HG03066 (cell line): Measurements from ENCODE around the gene DGKA.
"Not testable (repeated sequence)": the region's sequence is repeated elsewhere in the genome, so short reads cannot be mapped to it uniquely, and the experiment has no call there.

Experiments
- ATAC-seq: cut with Tn5 transposase; IDR thresholded peaks from one replicate; pipeline ENCODE4 v1.9.1; 2021; ENCODE audit warnings: low read depth; ENCODE audit not compliant: unreplicated experiment

DGKA gene

DNA sequence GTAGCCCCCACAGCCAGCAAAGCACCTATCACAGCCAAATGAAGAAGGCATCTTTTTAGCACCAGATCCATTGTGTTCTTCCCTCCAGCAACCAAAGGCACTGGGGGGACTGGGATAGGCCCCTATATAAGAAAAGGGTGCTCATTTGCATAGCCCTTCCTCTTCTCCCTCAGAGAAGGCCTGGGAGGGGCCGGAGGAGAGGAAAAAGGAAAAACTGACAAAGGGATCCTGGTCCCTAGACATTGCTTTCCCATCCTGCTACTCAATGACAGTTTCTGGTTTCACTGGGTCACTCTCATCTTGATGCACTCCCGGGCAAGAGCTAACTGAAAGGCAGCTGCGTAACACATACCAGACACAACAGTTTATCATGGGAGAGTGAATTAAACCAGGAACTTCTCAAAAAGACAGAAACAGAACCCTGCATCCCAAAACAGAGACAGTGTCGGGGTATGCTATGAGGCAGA is 35.0 kb downstream of the DGKA start, which contains the start of gene PMEL:
PMEL (minus strand) TSS at position 102 of the 467 bp plus-strand sequence; CDS start at position 71, 31 bp downstream.
- ATAC-seq = no peak

DNA sequence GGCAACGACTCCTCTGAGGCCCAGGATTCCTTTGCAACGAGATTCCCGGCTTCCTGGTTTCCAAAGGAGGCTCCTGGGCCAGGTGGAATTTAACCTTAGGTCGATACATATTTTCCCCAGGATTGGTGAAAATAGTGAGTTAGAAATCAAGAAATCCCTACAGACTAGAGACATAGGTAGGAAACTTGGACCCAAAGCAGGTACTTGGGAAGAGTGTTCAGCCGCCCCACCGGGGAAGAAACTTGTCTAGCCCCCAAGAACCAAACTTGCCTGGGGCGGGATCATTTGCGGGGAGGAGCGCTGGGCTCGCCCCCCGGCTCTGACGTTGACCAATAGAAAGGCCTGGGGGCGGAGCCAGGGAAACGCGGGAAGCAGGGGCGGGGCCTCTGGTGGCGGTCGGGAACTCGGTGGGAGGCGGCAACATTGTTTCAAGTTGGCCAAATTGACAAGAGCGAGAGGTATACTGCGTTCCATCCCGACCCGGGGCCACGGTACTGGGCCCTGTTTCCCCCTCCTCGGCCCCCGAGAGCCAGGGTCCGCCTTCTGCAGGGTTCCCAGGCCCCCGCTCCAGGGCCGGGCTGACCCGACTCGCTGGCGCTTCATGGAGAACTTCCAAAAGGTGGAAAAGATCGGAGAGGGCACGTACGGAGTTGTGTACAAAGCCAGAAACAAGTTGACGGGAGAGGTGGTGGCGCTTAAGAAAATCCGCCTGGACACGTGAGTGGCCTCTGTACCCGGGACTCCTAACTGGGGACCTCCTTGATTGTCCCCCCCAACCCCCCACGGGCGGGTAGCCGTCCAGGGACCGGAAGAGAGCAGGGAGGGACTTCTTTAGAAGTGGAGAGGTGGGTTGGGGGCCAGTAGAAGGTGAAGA is 35.7 kb downstream of the DGKA start, which contains the start of gene CDK2:
CDK2 (plus strand) TSS at position 423 of the 874 bp plus-strand sequence; CDS start at position 602, 179 bp downstream.
- ATAC-seq = peak; percentile 96

DNA sequence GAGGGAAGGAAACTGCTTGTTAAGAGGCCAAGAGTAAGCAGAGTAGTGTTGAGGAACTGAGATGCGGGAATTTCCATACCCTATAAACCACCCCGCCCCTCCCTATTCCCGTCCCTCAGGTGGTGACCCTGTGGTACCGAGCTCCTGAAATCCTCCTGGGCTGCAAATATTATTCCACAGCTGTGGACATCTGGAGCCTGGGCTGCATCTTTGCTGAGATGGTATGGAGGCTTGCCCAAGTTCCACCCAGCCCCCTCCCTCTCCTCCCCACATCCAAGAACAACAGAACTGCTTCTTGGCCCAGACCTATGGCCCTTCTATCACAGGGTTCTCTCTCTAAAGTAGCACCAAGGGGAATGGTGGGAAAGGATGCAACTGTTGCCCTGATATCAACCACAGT is 38.4 kb downstream of the DGKA start:
- no peak for ATAC-seq

DNA sequence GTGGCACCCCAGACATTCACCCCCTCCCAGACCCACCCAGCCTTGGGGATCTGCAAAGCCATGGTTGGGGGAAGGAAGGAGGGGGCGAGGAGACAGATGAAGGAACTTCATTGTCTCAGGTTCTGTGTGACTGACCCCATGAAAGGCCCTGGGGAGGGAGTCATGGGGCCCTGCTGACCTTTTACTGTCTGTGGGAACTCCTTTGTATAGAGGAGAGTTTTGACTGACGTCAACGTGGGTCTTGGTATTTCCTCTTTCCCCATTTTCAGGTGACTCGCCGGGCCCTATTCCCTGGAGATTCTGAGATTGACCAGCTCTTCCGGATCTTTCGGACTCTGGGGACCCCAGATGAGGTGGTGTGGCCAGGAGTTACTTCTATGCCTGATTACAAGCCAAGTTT is 39.8 kb downstream of the DGKA start:
- ATAC-seq = no peak

DNA sequence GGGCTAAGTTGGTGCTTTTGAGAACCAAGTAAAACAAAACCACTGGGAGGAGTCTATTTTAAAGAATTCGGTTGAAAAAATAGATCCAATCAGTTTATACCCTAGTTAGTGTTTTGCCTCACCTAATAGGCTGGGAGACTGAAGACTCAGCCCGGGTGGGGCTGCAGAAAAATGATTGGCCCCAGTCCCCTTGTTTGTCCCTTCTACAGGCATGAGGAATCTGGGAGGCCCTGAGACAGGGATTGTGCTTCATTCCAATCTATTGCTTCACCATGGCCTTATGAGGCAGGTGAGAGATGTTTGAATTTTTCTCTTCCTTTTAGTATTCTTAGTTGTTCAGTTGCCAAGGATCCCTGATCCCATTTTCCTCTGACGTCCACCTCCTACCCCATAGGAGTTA is 41.1 kb downstream of the DGKA start:
- no peak for ATAC-seq

DNA sequence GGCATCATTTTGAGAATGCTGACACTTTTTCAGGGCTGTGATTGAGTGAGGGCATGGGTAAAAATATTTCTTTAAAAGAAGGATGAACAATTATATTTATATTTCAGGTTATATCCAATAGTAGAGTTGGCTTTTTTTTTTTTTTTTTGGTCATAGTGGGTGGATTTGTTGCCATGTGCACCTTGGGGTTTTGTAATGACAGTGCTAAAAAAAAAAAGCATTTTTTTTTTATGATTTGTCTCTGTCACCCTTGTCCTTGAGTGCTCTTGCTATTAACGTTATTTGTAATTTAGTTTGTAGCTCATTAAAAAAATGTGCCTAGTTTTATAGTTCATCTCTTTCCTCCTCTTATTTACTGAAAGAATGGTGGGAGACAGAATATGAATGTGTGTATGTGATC is 41.5 kb downstream of the DGKA start:
- no peak for ATAC-seq

DNA sequence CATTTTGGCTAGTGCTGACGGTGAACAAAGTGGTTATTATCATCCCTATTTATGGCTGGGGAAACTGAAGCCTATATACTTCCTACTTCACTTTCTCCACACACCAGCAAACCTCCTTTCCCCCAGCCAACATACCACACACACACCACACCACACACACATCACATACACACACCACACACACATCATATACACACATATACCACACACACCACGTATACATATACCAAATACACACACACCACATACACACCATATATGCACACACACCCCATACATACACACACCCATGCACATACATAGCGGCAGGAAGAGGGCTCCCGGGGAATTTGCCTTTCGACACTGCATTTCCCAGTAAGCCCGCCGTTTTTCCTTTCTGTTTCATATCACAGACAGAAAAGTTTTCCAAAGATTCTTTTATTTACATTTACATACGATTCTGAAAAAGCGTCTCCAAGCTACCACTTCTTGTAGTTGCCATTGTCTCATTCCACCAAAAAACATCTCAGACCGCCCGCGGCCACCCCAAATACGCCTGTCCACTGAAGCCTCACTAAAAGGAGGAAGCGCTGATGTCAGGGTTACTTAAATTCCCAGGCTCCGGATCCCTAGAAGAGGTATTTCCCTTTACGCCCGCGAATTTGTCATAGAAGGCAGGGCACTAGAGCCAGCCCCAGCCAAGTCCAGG is 42.1 kb downstream of the DGKA start:
- no peak for ATAC-seq

DNA sequence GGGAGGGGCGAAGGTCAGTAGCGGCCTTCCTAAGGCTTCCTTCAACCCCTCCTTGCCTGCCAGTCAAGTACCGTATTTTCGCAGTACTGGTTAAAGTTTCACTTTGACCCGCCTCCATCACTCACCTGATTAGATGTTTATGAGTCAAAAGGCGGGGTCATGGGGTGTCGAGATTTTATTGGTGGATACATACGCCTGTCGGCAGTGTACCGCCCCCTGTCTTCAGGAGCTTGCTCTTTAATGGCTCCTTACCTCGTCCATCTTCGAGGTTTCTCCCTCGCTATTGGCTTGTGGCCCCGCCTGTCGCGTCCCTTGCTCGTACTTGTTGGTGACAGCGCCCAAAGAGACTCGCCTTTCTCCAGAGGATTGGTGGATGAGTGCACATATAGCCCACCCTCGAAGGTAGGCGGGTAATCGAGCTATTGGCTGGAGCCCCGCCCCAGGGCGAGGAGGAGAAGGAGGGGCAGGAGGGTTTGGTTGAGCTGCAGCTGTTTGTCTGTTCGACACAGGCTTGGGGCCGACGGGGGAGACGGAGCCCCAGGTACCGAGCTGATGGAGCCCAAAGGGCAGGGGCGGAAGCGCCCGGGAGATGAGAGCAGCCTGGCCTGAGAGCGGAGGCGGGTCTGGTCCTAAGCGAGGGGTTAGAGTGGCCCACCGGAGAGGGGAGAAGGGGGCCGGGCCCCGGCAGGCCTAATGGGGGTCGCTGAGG is 42.8 kb downstream of the DGKA start, which contains the start of gene RAB5B:
RAB5B (plus strand) TSS at position 480 of the 709 bp plus-strand sequence. CDS start 12,883 bp downstream, outside the sequence.
- ATAC-seq = peak; percentile 93

DNA sequence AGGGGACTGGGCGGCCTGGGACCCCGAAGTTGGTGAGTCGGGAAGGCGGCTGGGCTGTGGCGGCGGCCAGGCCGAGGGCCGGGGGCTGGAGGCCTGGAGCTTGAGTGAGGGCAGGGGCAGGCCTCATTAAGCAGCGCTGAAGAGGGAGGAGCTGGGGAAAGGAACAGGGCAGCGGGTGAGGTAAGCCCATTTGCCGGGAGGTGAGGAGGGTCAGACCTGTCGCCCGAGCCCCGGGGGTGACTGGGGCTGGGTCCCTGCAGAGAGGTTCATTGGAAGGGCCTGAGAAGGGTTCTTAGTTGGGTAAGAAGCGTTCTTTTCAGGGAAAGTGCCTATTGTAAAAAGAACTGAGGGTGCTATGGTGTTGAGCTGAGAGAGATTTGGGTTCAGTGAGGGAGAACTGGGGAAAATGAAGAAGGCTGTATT is 43.4 kb downstream of the DGKA start:
- ATAC-seq = peak; percentile 19

DNA sequence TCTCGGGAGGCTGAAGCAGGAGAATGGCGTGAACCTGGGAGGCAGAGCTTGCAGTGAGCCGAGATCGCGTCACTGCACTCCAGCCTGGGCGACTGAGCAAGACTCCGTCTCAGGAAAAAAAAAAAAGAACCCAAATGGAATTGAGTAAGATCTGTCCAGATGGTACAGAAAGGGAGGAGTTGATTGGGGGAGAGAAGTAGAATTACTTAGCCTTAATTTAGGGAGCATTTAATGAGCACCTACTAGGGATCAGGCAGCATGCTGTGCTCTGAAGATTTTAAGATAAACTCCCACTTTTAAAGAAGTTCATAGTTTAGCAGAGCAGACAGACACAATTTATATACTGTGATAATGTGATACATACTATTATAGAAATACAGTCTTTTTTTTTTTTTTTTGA is 47.4 kb downstream of the DGKA start:
- ATAC-seq = no peak

DNA sequence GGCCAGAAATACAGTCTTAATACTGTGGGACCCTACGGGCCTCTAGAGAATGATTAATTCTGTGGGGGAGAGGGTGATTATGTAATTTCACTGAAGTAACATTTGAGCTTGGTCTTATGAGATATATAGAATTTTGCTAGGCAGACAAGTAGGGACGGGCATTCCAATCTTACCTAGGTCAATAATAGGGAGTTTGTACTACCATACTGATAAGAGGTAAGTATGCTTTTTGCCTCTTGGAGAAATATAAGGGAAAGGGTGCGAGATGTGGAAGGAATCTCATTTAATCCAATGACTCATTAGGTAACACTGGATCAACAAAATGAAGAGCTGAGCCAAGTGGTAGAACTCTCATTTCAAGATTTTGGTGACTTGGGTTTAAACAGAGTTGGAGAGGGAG is 48.1 kb downstream of the DGKA start:
- ATAC-seq = no peak

DNA sequence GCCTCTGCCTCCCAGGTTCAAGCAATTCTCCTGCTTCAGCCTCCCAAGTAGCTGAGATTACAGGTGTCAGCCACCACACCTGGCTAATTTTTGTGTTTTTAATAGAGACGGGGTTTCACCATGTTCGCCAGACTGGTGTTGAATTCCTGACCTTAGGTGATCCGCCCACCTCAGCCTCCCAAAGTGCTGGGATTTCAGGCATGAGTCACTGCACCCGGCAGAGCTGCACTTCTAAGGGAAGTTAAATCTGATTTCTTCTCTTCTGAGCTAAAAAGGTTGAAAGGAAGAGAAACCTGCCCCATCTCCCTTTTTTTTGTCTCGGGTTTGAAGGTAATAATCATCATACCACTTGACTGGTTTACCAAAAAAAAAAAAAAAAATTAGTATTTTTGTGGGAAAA is 50.9 kb downstream of the DGKA start:
- not testable (repeated sequence) for ATAC-seq

DNA sequence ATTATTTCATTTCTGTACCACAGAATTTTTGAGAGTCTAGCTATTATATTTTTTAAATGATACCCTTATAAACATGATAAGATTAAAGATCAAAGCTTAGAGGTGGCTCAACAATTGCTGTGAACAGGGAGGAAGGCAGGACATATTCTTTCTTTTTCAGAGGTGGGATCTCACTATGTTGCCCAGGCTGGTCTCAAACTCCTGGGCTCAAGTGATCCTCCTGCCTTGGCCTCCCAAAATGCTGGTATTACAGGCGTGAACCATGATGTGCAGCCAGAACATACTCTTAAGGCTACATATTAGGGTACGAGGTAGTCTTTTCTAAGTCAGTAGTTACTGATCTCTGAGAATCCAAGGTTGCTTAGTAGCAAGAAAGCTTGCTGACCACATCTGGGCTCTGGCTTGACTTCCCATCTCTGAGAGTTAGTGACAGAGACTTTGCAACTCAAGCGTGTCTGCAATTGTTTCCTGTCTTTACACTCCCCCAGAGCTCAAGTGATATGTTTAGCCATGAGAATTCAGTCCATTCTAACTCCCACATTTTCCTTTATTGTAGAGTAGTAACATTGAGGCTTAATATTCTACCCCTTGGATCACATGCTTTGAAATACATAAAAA is 51.5 kb downstream of the DGKA start:
- peak; percentile 97 for ATAC-seq

DNA sequence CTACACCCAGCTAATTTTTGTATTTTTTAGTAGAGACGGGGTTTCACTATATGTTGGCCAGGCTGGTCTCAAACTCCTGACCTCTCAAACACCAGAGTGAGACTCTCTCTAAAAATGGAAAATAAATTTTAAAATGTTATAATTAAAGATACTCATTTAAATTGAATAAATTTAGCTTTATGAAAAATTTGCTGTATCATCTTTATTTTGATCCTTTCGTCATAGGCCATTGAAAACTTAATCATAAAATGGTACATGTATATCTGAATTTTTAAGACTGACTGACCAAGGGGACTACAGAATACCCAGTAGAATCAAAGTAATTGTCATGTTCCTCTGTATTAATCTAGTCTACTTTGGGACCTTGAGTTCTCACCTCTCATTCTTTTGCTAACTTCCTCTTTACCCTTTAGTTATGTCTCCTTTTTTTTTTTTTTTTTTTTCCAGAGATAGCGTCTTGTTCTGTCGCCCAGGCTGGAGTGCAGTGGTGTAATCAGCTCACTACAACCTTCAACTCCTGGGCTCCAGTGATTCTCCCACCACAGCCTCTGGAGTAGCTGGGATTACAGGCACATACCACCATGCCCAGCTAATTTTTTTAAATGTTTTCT is 52.4 kb downstream of the DGKA start:
- ATAC-seq = no peak

DNA sequence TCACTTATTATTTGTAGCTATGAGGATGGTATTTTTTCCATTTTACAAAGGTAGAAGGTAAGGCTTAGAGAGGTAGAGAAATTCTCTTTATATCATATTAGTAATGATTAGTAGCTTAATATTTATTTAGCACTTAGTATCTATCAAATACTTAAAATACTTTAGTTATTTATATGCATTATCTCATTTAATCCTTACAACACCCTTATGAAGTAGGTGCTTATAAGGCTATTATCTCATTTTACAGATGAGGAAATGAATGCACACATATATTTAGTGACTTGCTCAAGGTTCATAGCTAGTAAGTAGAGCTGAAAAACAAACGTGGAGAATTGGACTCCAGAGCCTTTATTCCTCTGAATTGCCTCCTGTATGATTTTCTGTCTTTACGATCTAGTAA is 53.9 kb downstream of the DGKA start:
- no peak for ATAC-seq

DNA sequence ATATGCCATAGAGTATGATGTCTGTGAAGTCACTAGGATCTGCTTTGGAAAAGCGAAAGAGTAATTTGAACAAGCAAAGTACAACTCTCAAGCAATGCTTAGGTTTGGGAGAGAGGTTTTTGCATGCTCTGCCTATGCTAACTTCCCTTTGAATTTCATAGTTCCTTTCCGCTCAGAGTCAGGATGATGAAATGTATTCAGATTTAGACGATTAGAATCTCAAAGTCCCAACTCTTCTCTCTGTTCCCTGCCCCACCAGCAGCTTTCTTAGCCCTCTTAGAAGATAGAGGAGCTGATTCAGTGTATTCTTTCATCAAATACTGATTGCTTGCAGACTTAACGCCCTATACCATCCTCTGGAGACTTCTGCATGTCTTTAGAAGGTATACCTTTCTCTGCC is 54.4 kb downstream of the DGKA start:
- ATAC-seq = no peak

DNA sequence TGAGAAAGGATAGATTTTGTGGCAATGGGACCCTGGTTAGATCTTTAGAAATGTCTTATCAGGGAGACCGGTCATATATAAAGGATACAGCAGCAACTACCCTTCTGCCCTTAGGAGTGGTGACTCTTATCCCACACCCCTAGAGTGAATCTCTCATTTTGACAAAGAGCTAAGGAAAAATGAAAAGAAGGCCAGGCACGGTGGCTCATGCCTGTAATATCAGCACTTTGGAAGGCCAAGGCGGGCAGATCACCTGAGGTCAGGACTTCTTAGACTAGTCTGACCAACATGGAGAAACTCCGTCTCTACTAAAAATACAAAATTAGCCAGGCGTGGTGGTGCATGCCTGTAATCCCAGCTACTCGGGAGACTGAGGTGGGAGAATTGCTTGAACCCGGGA is 55.0 kb downstream of the DGKA start:
- not testable (repeated sequence) for ATAC-seq

DNA sequence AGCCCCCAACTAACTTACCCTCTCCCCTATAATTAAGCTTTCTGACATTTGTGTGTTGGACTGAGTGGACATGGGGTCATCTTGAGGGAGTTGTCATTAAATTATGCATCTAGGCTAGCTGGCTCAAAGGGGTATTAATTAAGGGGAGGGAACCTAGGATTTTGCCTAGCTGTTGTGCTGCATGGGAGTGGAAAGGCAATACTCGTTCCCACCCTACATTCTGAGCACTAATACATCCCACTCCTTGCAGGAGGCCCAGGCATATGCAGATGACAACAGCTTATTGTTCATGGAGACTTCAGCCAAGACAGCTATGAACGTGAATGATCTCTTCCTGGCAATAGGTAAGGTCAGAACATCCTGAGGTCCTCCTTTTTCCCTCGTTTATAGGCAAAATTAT is 60.1 kb downstream of the DGKA start:
- no peak for ATAC-seq

DNA sequence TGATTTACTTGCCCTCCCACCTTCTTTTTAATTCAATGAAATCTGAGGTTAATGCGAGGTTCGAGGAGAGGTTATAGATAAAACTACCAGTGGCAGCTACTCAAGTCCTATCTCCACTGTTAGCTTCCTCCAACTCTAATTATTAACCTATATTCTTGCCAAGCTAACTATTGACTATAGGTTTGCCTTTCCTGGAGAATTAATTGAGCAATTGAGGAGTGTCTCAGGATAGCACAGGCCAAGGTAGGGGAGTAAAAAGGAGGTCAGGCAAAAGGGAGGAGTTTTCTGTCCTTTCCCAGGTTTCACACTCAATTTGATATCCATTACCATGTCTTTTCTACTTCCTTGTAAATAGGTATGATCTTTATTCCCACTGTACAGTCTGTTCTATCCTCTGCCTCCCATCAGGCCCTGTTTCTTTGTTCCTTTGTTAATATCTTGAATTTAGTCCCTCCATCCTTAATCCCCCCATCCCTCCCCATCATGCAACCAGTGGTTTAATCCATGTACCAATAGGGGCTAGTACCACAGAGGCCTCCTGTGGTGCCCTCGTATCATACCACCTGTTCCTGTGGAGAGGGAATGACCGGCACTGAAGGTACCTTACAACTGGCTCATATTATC is 62.4 kb downstream of the DGKA start:
- ATAC-seq = no peak

DNA sequence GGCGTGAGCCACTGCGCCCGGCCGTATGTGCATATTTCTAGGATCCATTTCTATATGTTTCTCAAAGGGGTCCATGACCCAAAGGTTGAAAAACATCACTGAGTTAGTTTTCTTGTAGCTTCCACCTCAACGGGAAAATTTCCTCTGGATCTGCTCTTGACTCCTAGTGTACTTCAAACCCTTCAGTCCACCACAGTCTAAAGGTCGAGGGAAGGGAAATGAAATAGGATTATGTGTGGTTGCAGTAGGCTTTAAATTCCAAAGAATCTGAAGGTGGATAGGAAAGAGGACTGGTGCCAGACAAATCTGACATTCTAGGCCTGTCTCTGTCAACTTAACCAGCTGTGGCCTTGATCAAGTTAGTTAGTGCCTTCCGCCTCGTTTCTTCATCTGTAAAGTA is 64.4 kb downstream of the DGKA start:
- no peak for ATAC-seq
